Esophagus (tissue), 2 donors: ENCODE results near the gene CPTP. TPM values are rescaled to one million over a fixed set of nuclear protein-coding genes. Genes with fewer than 3 reads are reported as not detected.

Experiments
- H3K27ac ChIP-seq, 2 donors: one replicate each; pipeline ENCODE4 v1.5.1; 2013; ENCODE audit warnings: low read depth in 2 of 2, mild to moderate bottlenecking in 2 of 2, inconsistent platforms in 1 of 2, low read length in 1 of 2, moderate library complexity in 1 of 2
- H3K27me3 ChIP-seq, 2 donors: one replicate each; pipeline ENCODE4 v1.6.1; 2013; ENCODE audit warnings: low read length in 2 of 2, control low read depth in 1 of 2, mild to moderate bottlenecking in 1 of 2; ENCODE audit not compliant: insufficient read depth in 2 of 2, control insufficient read depth in 1 of 2
- H3K36me3 ChIP-seq, 2 donors: one replicate each; pipeline ENCODE4 v1.6.1; 2013; ENCODE audit warnings: low read length in 1 of 2; ENCODE audit not compliant: control insufficient read depth in 2 of 2, insufficient read depth in 2 of 2
- H3K4me1 ChIP-seq, 2 donors: one replicate each; pipeline ENCODE4 v1.6.1; 2013; ENCODE audit warnings: low read length in 1 of 2; ENCODE audit not compliant: control insufficient read depth in 2 of 2, insufficient read depth in 2 of 2
- H3K4me3 ChIP-seq, 2 donors: one replicate each; pipeline ENCODE4 v1.5.1; 2013; ENCODE audit warnings: low read length in 2 of 2, mild to moderate bottlenecking in 2 of 2, low read depth in 1 of 2, moderate library complexity in 1 of 2
- H3K9me3 ChIP-seq, 2 donors: one replicate each; pipeline ENCODE4 v1.6.1; 2013; ENCODE audit warnings: mild to moderate bottlenecking in 2 of 2, low read depth in 1 of 2, low read length in 1 of 2, moderate library complexity in 1 of 2; ENCODE audit not compliant: control insufficient read depth in 2 of 2, insufficient read depth in 1 of 2
- whole genome bisulfite sequencing, 2 donors: extraction: QIAGEN DNeasy Blood & Tissue Kit; methylation state at CpG; one replicate each; pipeline ENCODE4 v1.1.7; 2013; 5-methylcytosine and 5-hydroxymethylcytosine counted together
- polyA plus RNA-seq, 2 donors: library from polyadenylated mRNA; stranded (reverse); fragments of 200-250 nt; gene quantifications; one replicate each; pipeline ENCODE4 v1.2.3, GENCODE V29; 2013
- donor health status: healthy with polysubstance abuse.
- donor health status: Bipolar disorder and iron deficiency.

CPTP gene
- polyA plus RNA-seq, 2 donors, result 38.3 to 73.1 TPM

DNA sequence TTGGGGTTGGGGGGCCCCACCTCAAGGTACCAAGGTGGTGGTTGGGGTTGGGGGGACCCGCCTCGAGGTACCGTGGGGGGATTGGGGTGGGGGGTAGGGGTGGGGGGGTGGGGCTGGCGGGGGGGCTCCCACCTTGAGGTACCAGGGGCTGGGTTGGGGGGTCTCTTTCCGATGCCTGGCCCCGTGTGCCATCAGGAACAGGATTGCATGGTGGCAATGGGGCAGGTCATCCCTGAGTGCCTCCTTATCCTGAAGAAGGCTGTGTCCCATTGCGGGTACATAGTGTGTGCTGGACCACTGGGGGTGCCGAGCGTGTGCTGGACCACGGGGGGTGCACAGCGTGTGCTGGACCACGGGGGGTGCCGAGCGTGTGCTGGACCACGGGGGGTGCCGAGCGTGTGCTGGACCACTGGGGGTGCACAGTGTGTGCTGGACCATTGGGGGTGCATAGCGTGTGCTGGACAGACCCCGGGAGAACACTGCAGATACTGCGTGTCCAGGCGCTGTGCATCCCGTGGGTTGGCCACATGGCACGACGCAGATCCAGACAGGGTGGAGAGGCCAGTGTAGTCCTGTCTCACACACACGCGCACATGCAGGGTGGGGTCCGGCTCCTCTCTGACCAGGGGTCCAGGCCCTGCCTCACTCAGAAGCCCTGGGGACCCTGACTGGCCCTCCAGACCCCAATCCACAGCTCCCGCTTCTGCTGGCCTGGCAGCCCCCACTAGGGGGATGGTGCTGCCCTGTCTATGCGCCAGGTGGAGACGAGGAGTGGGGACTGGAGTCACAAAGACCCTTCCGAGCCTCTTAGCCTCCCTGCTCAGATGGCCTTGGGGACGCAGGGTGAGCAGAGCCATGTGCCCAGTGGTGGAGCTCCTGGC, 40.1 kb upstream of the CPTP start:
- Histone ChIP-seq H3K9me3 (no peaks in the 10 kb centered on the region), H3K4me3 (no peak overlapping the region), H3K36me3 (no peaks in the 10 kb centered on the region), H3K27ac (no peak overlapping the region), H3K4me1 (peaks cover 0 to 23% of the 10 kb centered on the region in 2 donors), H3K27me3 (peaks cover 0 to 2% of the 10 kb centered on the region in 2 donors)
- WGBS, 2 donors, result 82 to 83% methylated on average over 26 to 29 of the region's 32 CpGs

DNA sequence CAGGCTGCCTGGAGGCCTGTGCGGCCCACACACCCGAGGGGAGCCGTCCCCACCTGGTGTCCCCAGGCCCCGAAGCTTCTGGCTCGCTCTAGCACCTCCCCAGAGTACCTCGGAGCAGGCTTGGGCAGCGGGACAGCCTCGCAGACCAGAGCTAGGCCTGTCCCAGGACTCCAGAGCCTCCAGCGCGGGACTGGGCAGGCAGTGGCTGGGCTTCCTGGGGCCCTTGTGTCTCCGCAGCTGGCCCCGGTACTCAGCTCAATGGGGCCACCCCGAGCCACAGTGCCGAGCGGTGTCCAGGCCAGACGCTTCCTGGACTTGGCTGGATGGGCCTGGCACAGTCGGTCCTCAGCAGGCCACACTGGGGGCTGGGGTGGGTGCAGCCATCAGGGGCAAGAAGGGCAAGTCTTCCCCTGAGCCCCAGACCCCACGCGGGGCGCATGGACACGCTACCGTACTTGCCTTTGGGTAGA, 39.5 kb upstream of the CPTP start:
- H3K9me3 ChIP-seq, result no peaks in the 10 kb centered on the region
- H3K27ac ChIP-seq, result no peak overlapping the region
- WGBS, 2 donors, result 91% methylated on average over 22 of the region's 22 CpGs
- peaks cover 0 to 2% of the 10 kb centered on the region in 2 donors for H3K27me3 ChIP-seq
- H3K36me3 ChIP-seq, result no peaks in the 10 kb centered on the region
- H3K4me1 ChIP-seq, result peaks cover 0 to 23% of the 10 kb centered on the region in 2 donors
- no peak overlapping the region for H3K4me3 ChIP-seq

DNA sequence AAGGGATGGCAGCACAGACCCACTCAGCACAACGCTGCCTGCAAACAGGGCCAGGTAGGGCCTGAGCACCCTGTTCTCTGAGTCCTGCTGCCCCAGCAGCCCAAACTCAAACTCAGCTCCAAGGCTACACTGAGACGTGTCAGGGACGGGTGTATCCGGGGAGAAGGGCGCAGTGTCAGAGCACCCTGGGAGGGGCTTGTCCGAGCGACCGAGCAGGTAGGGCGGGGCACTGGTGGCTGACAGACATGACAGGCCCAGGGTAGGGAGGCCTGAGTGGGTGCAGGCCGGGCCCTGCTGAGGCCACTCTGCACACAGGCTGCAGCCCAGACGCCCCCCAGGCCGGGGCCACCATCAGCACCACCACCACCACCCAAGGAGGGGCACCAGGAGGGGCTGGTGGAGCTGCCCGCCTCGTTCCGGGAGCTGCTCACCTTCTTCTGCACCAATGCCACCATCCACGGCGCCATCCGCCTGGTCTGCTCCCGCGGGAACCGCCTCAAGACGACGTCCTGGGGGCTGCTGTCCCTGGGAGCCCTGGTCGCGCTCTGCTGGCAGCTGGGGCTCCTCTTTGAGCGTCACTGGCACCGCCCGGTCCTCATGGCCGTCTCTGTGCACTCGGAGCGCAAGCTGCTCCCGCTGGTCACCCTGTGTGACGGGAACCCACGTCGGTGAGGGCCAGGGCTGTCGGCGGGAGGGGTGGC, 38.8 kb upstream of the CPTP start:
- Histone ChIP-seq H3K4me3 (no peak overlapping the region), H3K27me3 (peaks cover 0 to 2% of the 10 kb centered on the region in 2 donors)
- WGBS, 2 donors, result 57 to 59% methylated on average over 36 to 37 of the region's 37 CpGs

DNA sequence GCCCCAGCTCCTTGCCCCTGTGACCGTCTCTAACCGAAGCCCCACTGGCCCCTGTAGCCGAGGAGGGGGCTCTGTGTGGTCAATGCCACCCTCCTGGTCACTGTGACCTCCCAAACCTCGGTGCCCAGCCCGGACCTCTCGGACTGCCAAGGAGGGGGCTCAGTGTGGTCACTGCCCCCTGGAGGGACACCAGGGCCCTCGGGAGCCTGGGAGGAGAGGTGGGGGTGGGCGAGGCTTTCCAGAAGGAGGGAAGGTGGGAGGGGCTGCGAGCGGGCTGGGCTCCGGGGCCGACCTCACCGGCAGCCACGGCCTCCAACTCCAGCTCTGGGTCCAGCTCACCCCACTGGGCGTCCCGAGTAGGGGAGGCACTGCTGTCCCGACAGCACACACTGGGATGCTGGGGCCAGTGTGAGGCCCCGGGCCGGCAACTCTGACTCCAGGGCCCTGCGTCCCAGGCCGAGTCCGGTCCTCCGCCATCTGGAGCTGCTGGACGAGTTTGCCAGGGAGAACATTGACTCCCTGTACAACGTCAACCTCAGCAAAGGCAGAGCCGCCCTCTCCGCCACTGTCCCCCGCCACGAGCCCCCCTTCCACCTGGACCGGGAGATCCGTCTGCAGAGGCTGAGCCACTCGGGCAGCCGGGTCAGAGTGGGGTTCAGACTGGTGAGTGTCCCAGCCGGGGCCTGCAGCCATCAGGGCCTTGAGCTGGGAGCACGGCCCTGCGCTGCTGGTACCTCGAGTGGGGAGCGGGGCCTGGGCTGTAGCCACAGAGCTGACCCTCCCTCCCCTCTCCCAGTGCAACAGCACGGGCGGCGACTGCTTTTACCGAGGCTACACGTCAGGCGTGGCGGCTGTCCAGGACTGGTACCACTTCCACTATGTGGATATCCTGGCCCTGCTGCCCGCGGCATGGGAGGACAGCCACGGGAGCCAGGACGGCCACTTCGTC, 38.0 kb upstream of the CPTP start:
- 57 to 59% methylated on average over 41 to 50 of the region's 50 CpGs for whole genome bisulfite sequencing, 2 donors
- H3K4me3 ChIP-seq, result no peak overlapping the region
- no peaks in the 10 kb centered on the region for H3K36me3 ChIP-seq
- H3K9me3 ChIP-seq, result no peaks in the 10 kb centered on the region
- no peak overlapping the region for H3K27ac ChIP-seq
- H3K4me1 ChIP-seq, result peaks cover 0 to 23% of the 10 kb centered on the region in 2 donors
- peaks cover 0 to 2% of the 10 kb centered on the region in 2 donors for H3K27me3 ChIP-seq

More for the DNA sequence above, 38.8 kb upstream of the CPTP start:
- H3K36me3 ChIP-seq, result no peaks in the 10 kb centered on the region
- no peaks in the 10 kb centered on the region for H3K9me3 ChIP-seq
- peaks cover 0 to 23% of the 10 kb centered on the region in 2 donors for H3K4me1 ChIP-seq
- no peak overlapping the region for H3K27ac ChIP-seq

DNA sequence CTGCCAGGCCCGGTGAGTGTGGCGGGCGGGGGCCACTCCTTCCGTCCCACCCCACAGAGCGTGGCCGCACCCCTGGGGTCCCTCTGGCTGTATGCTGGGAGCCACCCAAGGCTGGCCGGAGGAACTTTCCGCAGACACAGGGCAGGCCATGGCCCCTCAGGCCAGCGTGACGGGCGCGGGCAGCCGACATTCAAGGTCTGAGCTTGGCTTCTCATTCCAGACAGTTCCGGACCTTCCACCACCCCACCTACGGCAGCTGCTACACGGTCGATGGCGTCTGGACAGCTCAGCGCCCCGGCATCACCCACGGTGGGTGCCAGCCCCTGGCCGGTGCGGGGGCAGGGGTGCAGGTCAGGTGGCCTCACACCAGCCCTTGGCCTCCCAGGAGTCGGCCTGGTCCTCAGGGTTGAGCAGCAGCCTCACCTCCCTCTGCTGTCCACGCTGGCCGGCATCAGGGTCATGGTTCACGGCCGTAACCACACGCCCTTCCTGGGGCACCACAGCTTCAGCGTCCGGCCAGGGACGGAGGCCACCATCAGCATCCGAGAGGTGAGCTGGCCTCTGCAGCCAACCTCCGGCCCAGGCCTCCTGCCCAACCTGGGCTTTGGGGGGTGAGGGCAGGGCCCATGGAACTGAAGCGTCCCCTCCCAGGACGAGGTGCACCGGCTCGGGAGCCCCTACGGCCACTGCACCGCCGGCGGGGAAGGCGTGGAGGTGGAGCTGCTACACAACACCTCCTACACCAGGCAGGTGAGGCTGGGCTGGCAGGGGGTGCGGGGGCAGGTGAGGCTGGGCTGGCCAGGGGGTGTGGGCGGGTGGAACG, 37.1 kb upstream of the CPTP start:
- peaks cover 0 to 2% of the 10 kb centered on the region in 2 donors for H3K27me3 ChIP-seq
- WGBS, 2 donors, result 71 to 79% methylated on average over 44 to 46 of the region's 46 CpGs

DNA sequence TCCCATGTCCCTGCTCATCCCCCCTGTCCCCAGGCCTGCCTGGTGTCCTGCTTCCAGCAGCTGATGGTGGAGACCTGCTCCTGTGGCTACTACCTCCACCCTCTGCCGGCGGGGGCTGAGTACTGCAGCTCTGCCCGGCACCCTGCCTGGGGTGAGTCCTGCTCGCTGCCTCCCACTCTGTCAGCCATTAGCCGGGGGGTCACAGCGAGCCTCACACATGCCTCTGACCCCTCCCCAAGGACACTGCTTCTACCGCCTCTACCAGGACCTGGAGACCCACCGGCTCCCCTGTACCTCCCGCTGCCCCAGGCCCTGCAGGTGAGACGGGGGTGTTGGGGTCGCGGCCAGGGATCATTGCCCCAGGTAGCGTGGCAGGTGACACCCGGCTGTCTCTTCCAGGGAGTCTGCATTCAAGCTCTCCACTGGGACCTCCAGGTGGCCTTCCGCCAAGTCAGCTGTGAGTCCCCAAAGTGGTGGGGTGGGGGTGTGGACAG, 34.3 kb upstream of the CPTP start:
- peaks cover 0 to 21% of the 10 kb centered on the region in 2 donors for H3K36me3 ChIP-seq
- no peak overlapping the region for H3K4me3 ChIP-seq
- 46 to 53% methylated on average over 15 of the region's 15 CpGs for WGBS, 2 donors
- peaks cover 0 to 9% of the 10 kb centered on the region in 2 donors for H3K4me1 ChIP-seq
- no peak overlapping the region for H3K27ac ChIP-seq
- peaks cover 0 to 2% of the 10 kb centered on the region in 2 donors for H3K27me3 ChIP-seq
- H3K9me3 ChIP-seq, result peaks cover 0 to 3% of the 10 kb centered on the region in 2 donors

More for the DNA sequence above, 37.1 kb upstream of the CPTP start:
- H3K36me3 ChIP-seq, result no peaks in the 10 kb centered on the region
- no peak overlapping the region for H3K27ac ChIP-seq
- peaks cover 0 to 14% of the 10 kb centered on the region in 2 donors for H3K4me1 ChIP-seq
- no peak overlapping the region for H3K4me3 ChIP-seq
- H3K9me3 ChIP-seq, result no peaks in the 10 kb centered on the region

DNA sequence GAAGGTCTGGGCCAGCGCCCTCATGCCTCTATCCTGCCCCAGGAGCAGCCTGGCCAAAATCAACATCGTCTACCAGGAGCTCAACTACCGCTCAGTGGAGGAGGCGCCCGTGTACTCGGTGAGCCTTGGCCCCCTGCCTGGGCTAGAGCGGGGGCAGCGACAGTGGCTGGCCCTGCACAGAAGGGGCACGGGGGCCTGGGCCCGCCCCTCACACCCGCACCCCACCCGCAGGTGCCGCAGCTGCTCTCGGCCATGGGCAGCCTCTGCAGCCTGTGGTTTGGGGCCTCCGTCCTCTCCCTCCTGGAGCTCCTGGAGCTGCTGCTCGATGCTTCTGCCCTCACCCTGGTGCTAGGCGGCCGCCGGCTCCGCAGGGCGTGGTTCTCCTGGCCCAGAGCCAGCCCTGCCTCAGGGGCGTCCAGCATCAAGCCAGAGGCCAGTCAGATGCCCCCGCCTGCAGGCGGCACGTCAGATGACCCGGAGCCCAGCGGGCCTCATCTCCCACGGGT, 33.5 kb upstream of the CPTP start:
- Histone ChIP-seq H3K4me3 (no peak overlapping the region), H3K9me3 (peaks cover 0 to 3% of the 10 kb centered on the region in 2 donors), H3K4me1 (peaks cover 0 to 4% of the 10 kb centered on the region in 2 donors), H3K27me3 (peaks cover 0 to 2% of the 10 kb centered on the region in 2 donors), H3K27ac (no peak overlapping the region), H3K36me3 (peaks cover 0 to 28% of the 10 kb centered on the region in 2 donors)
- 35 to 39% methylated on average over 18 to 28 of the region's 28 CpGs for WGBS, 2 donors
